Measurements from ENCODE around the gene PIK3C2G.
A peak's percentile ranks its signal among the peaks of the same experiment; 100 is the strongest.

PIK3C2G gene

GRCh38 chr12:18419311-18419710, 158.0 kb downstream of the PIK3C2G start:
- DNase-seq (ENCODE audit: low spot score), result no peak

- no peak for DNase-seq (ENCODE audit: low spot score)
Measured at GRCh38 chr12:18421867-18422266, 160.5 kb downstream of the PIK3C2G start.

GRCh38 chr12:18422871-18423270, 161.6 kb downstream of the PIK3C2G start:
- peak; percentile 76 for DNase-seq (ENCODE audit: low spot score)

GRCh38 chr12:18424857-18425256, 163.5 kb downstream of the PIK3C2G start:
- no peak for DNase-seq (ENCODE audit: low spot score)

- DNase-seq (ENCODE audit: low spot score), result no peak
Measured at GRCh38 chr12:18427520-18427919, 166.2 kb downstream of the PIK3C2G start.

- peak; percentile 92 for DNase-seq (ENCODE audit: low spot score)
Measured at GRCh38 chr12:18428416-18428815, 167.1 kb downstream of the PIK3C2G start.

- DNase-seq (ENCODE audit: low spot score), result no peak
Measured at GRCh38 chr12:18429366-18429765, 168.0 kb downstream of the PIK3C2G start.

GRCh38 chr12:18430425-18431048, 169.2 kb downstream of the PIK3C2G start:
- DNase-seq (ENCODE audit: low spot score), result peak; percentile 68

GRCh38 chr12:18431771-18432170, 170.5 kb downstream of the PIK3C2G start:
- no peak for DNase-seq (ENCODE audit: low spot score)

GRCh38 chr12:18432206-18432605, 170.9 kb downstream of the PIK3C2G start:
- no peak for DNase-seq (ENCODE audit: low spot score)

GRCh38 chr12:18436170-18436569, 174.9 kb downstream of the PIK3C2G start:
- no peak for DNase-seq (ENCODE audit: low spot score)

GRCh38 chr12:18439541-18439940, 178.2 kb downstream of the PIK3C2G start:
- no peak for DNase-seq (ENCODE audit: low spot score)

GRCh38 chr12:18443768-18444437, 182.6 kb downstream of the PIK3C2G start:
- DNase-seq (ENCODE audit: low spot score), result no peak

GRCh38 chr12:18446061-18446644, 184.8 kb downstream of the PIK3C2G start:
- DNase-seq (ENCODE audit: low spot score), result no peak

- DNase-seq (ENCODE audit: low spot score), result no peak
Measured at GRCh38 chr12:18454330-18454729, 193.0 kb downstream of the PIK3C2G start.

GRCh38 chr12:18456344-18456743, 195.0 kb downstream of the PIK3C2G start:
- no peak for DNase-seq (ENCODE audit: low spot score)

- DNase-seq (ENCODE audit: low spot score), result no peak
Measured at GRCh38 chr12:18457362-18457761, 196.0 kb downstream of the PIK3C2G start.

GRCh38 chr12:18461758-18462157, 200.4 kb downstream of the PIK3C2G start:
- no peak for DNase-seq (ENCODE audit: low spot score)

- DNase-seq (ENCODE audit: low spot score), result no peak
Measured at GRCh38 chr12:18462442-18462841, 201.1 kb downstream of the PIK3C2G start.

- DNase-seq (ENCODE audit: low spot score), result no peak
Measured at GRCh38 chr12:18467620-18468245, 206.4 kb downstream of the PIK3C2G start.

- DNase-seq (ENCODE audit: low spot score), result peak; percentile 78
Measured at GRCh38 chr12:18468246-18469075, 207.1 kb downstream of the PIK3C2G start.

GRCh38 chr12:18470251-18470650, 208.9 kb downstream of the PIK3C2G start:
- no peak for DNase-seq (ENCODE audit: low spot score)

Data from kidney tubule cell (primary cell).